ENCODE measurements around the gene ZNF385B.

The ZNF385B gene

GRCh38 chr2:179855673-179856072, 5.7 kb downstream of the ZNF385B start:
- DNase-seq: no peak

- no peak for DNase-seq
Measured at GRCh38 chr2:179854891-179855290, 6.5 kb downstream of the ZNF385B start.

GRCh38 chr2:179853108-179853507, 8.3 kb downstream of the ZNF385B start:
- DNase-seq: no peak

- no peak for DNase-seq
Measured at GRCh38 chr2:179850188-179850587, 11.2 kb downstream of the ZNF385B start.

- DNase-seq: no peak
Measured at GRCh38 chr2:179849719-179850118, 11.7 kb downstream of the ZNF385B start.

GRCh38 chr2:179843541-179843940, 17.9 kb downstream of the ZNF385B start:
- no peak for DNase-seq

- DNase-seq: no peak
Measured at GRCh38 chr2:179842498-179843153, 18.8 kb downstream of the ZNF385B start.

GRCh38 chr2:179840840-179841239, 20.6 kb downstream of the ZNF385B start:
- DNase-seq: no peak

GRCh38 chr2:179837408-179837807, 24.0 kb downstream of the ZNF385B start:
- DNase-seq: no peak

GRCh38 chr2:179830043-179830787, 31.2 kb downstream of the ZNF385B start:
- DNase-seq: no peak

GRCh38 chr2:179826297-179826696, 35.1 kb downstream of the ZNF385B start:
- DNase-seq: no peak

- no peak for DNase-seq
Measured at GRCh38 chr2:179825494-179825893, 35.9 kb downstream of the ZNF385B start.

- DNase-seq: no peak
Measured at GRCh38 chr2:179824961-179825360, 36.5 kb downstream of the ZNF385B start.

- DNase-seq: no peak
Measured at GRCh38 chr2:179822540-179822939, 38.9 kb downstream of the ZNF385B start.

GRCh38 chr2:179818546-179818945, 42.9 kb downstream of the ZNF385B start:
- no peak for DNase-seq

- no peak for DNase-seq
Measured at GRCh38 chr2:179817181-179817841, 44.1 kb downstream of the ZNF385B start.

GRCh38 chr2:179814050-179814449, 47.4 kb downstream of the ZNF385B start:
- no peak for DNase-seq

- DNase-seq: no peak
Measured at GRCh38 chr2:179812501-179812900, 48.9 kb downstream of the ZNF385B start.

GRCh38 chr2:179811042-179811441, 50.4 kb downstream of the ZNF385B start:
- DNase-seq: no peak

GRCh38 chr2:179809606-179810005, 51.8 kb downstream of the ZNF385B start:
- no peak for DNase-seq

GRCh38 chr2:179805001-179805400, 56.4 kb downstream of the ZNF385B start:
- no peak for DNase-seq

GRCh38 chr2:179804206-179804605, 57.2 kb downstream of the ZNF385B start:
- no peak for DNase-seq

GRCh38 chr2:179802051-179802882, 59.1 kb downstream of the ZNF385B start:
- DNase-seq: no peak
